Vagina (tissue), 2 donors: ENCODE data around the gene ZNF112.

Source experiments
- CTCF ChIP-seq, 3 experiments: fragments of 450-650 bp in 2 of 3; fragments of 200-600 bp in 1 of 3; sonication (generic) in 1 of 3; IDR thresholded peaks; one replicate each; pipeline ENCODE4 v1.5.1; 2017 to 2019; ENCODE audit warnings: antibody characterized with exemption in 3 of 3, mild to moderate bottlenecking in 2 of 3, moderate library complexity in 2 of 3
- POLR2A ChIP-seq, 2 donors: fragments of 450-650 bp; IDR thresholded peaks; one replicate each; pipeline ENCODE4 v1.6.1; 2017; ENCODE audit warnings: antibody characterized with exemption in 2 of 2, mild to moderate bottlenecking in 2 of 2, moderate library complexity in 2 of 2
- POLR2AphosphoS5 ChIP-seq, 2 donors: sonication (generic); formaldehyde crosslinking; IDR thresholded peaks; one replicate each; pipeline ENCODE4 v1.9.0; 2017; ENCODE audit warnings: antibody characterized with exemption in 2 of 2, mild to moderate bottlenecking in 2 of 2, low read depth in 1 of 2; ENCODE audit not compliant: insufficient read depth in 1 of 2

- no peak for TF ChIP-seq POLR2A (IDR thresholded peaks at IDR 0.05)
- no peak for TF ChIP-seq CTCF (IDR thresholded peaks at IDR 0.05)
- TF ChIP-seq POLR2AphosphoS5 (IDR thresholded peaks at IDR 0.05; ENCODE audit: insufficient read depth in 1 of 2, low read depth in 1 of 2), result no peak
Measured at GRCh38 chr19:44303976-44304568, 52.4 kb downstream of the ZNF112 start.
